HG02571 (cell line): ENCODE measurements around the gene TRAPPC10.
"Not testable (repeated sequence)": the region's sequence is repeated elsewhere in the genome, so short reads cannot be mapped to it uniquely, and the experiment has no call there.

Source experiments
- ATAC-seq: cut with Tn5 transposase; IDR thresholded peaks from one replicate; pipeline ENCODE4 v1.9.1; 2021; ENCODE audit warnings: mild to moderate bottlenecking, moderate library complexity; ENCODE audit not compliant: unreplicated experiment

Gene TRAPPC10

GRCh38 chr21:44086636-44087425 is 74.7 kb downstream of the TRAPPC10 start:
- no peak for ATAC-seq

GRCh38 chr21:44087426-44088400 is 75.6 kb downstream of the TRAPPC10 start:
- no peak for ATAC-seq

GRCh38 chr21:44088401-44088780 is 76.3 kb downstream of the TRAPPC10 start:
- no peak for ATAC-seq

- ATAC-seq = no peak
These were observed 77.1 kb downstream of the TRAPPC10 start for GRCh38 chr21:44089001-44089911.

- no peak for ATAC-seq
These were observed 78.2 kb downstream of the TRAPPC10 start for GRCh38 chr21:44090325-44090724.

GRCh38 chr21:44092211-44092610 is 80.1 kb downstream of the TRAPPC10 start:
- ATAC-seq = no peak

GRCh38 chr21:44093761-44094160 is 81.7 kb downstream of the TRAPPC10 start:
- ATAC-seq = no peak

- ATAC-seq = no peak
These were observed 82.7 kb downstream of the TRAPPC10 start for GRCh38 chr21:44094832-44095231.

GRCh38 chr21:44098507-44098906 is 86.4 kb downstream of the TRAPPC10 start:
- not testable (repeated sequence) for ATAC-seq

GRCh38 chr21:44098964-44099363 is 86.9 kb downstream of the TRAPPC10 start:
- not testable (repeated sequence) for ATAC-seq

- ATAC-seq = peak; percentile 69
These were observed 95.0 kb downstream of the TRAPPC10 start, which contains the start of gene PWP2 for GRCh38 chr21:44107026-44107501. TSS of gene PWP2 (plus strand) at chr21:44107399. CDS start at chr21:44107417, 18 bp downstream.

- ATAC-seq = peak; percentile 12
These were observed 95.5 kb downstream of the TRAPPC10 start for GRCh38 chr21:44107589-44107988.

GRCh38 chr21:44113702-44114371 is 101.7 kb downstream of the TRAPPC10 start:
- ATAC-seq = not testable (repeated sequence)

- not testable (repeated sequence) for ATAC-seq
These were observed 110.0 kb downstream of the TRAPPC10 start for GRCh38 chr21:44122131-44122530.

- ATAC-seq = not testable (repeated sequence)
These were observed 115.7 kb downstream of the TRAPPC10 start for GRCh38 chr21:44127827-44128226.

- ATAC-seq = peak; percentile 3
These were observed 121.6 kb downstream of the TRAPPC10 start for GRCh38 chr21:44133715-44134057.

- not testable (repeated sequence) for ATAC-seq
These were observed 122.6 kb downstream of the TRAPPC10 start for GRCh38 chr21:44134732-44135131.

- ATAC-seq = not testable (repeated sequence)
These were observed 125.9 kb downstream of the TRAPPC10 start for GRCh38 chr21:44138039-44138438.

GRCh38 chr21:44139787-44140551 is 127.9 kb downstream of the TRAPPC10 start:
- ATAC-seq = not testable (repeated sequence)
